ENCODE data around the gene CRABP2.

CRABP2 gene

GRCh38 chr1:156743367-156744302 lies 38.3 kb upstream of the CRABP2 start:
- no peak overlapping the region for H3K4me2 ChIP-seq (ENCODE audit: low read length)
- peaks cover 65% of the 10 kb centered on the region for H3K79me2 ChIP-seq (ENCODE audit: low read length)
- H3K27ac ChIP-seq (ENCODE audit: low read length): no peak overlapping the region
- no peaks in the 10 kb centered on the region for H3K27me3 ChIP-seq (ENCODE audit: low read depth, low read length)
- H2AFZ ChIP-seq (ENCODE audit: low read depth, low read length): no peak overlapping the region
- no peaks in the 10 kb centered on the region for H3K9me3 ChIP-seq (ENCODE audit: insufficient read depth, low read length)
- no peak overlapping the region for H3K9ac ChIP-seq (ENCODE audit: low read length)
- TF ChIP-seq CTCF (IDR thresholded peaks at IDR 0.05; ENCODE audit: low read depth, low read length): no peak
- no peak for TF ChIP-seq EZH2phosphoT487 (IDR thresholded peaks at IDR 0.05; ENCODE audit: low read depth)
- peaks cover 41% of the 10 kb centered on the region for H3K4me1 ChIP-seq (ENCODE audit: low read length)
- peaks cover 36% of the 10 kb centered on the region for H3K36me3 ChIP-seq (replicated peaks; ENCODE audit: low read depth, low read length)
- H4K20me1 ChIP-seq (ENCODE audit: insufficient read depth, low read length): peaks cover 30% of the 10 kb centered on the region
- no peak overlapping the region for H3K4me3 ChIP-seq (ENCODE audit: low read length)

GRCh38 chr1:156742801-156743200 lies 37.4 kb upstream of the CRABP2 start:
- Histone ChIP-seq H2AFZ (ENCODE audit: low read depth, low read length) (no peak overlapping the region), H3K9me3 (ENCODE audit: insufficient read depth, low read length) (no peaks in the 10 kb centered on the region), H3K4me3 (ENCODE audit: low read length) (no peak overlapping the region), H3K27me3 (ENCODE audit: low read depth, low read length) (no peaks in the 10 kb centered on the region), H3K27ac (ENCODE audit: low read length) (no peak overlapping the region), H3K36me3 (replicated peaks; ENCODE audit: low read depth, low read length) (peaks cover 42% of the 10 kb centered on the region), H4K20me1 (ENCODE audit: insufficient read depth, low read length) (peaks cover 22% of the 10 kb centered on the region), H3K79me2 (ENCODE audit: low read length) (peaks cover 60% of the 10 kb centered on the region), H3K4me1 (ENCODE audit: low read length) (peaks cover 32% of the 10 kb centered on the region), H3K9ac (ENCODE audit: low read length) (no peak overlapping the region), H3K4me2 (ENCODE audit: low read length) (no peak overlapping the region)
- no peak for TF ChIP-seq CTCF (IDR thresholded peaks at IDR 0.05; ENCODE audit: low read depth, low read length)
- TF ChIP-seq EZH2phosphoT487 (IDR thresholded peaks at IDR 0.05; ENCODE audit: low read depth): no peak

GRCh38 chr1:156742017-156742416 lies 36.6 kb upstream of the CRABP2 start:
- Histone ChIP-seq H4K20me1 (ENCODE audit: insufficient read depth, low read length) (peaks cover 16% of the 10 kb centered on the region), H3K9ac (ENCODE audit: low read length) (no peak overlapping the region), H3K4me3 (ENCODE audit: low read length) (peak overlapping the region; percentile 83; the same call in 1 of the 2 replicates), H3K4me2 (ENCODE audit: low read length) (peak overlapping the region; percentile 75), H3K36me3 (replicated peaks; ENCODE audit: low read depth, low read length) (peaks cover 49% of the 10 kb centered on the region), H3K4me1 (ENCODE audit: low read length) (peaks cover 26% of the 10 kb centered on the region), H3K27ac (ENCODE audit: low read length) (peak overlapping the region; percentile 81), H2AFZ (ENCODE audit: low read depth, low read length) (no peak overlapping the region), H3K9me3 (ENCODE audit: insufficient read depth, low read length) (no peaks in the 10 kb centered on the region), H3K79me2 (ENCODE audit: low read length) (peaks cover 53% of the 10 kb centered on the region), H3K27me3 (ENCODE audit: low read depth, low read length) (no peaks in the 10 kb centered on the region)
- TF ChIP-seq CTCF (IDR thresholded peaks at IDR 0.05; ENCODE audit: low read depth, low read length) (no peak), EZH2phosphoT487 (IDR thresholded peaks at IDR 0.05; ENCODE audit: low read depth) (no peak)

- H3K27ac ChIP-seq (ENCODE audit: low read length): peak overlapping the region; percentile 81
- H3K36me3 ChIP-seq (replicated peaks; ENCODE audit: low read depth, low read length): peaks cover 51% of the 10 kb centered on the region
- H3K79me2 ChIP-seq (ENCODE audit: low read length): peaks cover 48% of the 10 kb centered on the region
- peak overlapping the region; percentile 75 for H3K4me2 ChIP-seq (ENCODE audit: low read length)
- H4K20me1 ChIP-seq (ENCODE audit: insufficient read depth, low read length): peaks cover 13% of the 10 kb centered on the region
- H3K9me3 ChIP-seq (ENCODE audit: insufficient read depth, low read length): no peaks in the 10 kb centered on the region
- no peaks in the 10 kb centered on the region for H3K27me3 ChIP-seq (ENCODE audit: low read depth, low read length)
- H3K9ac ChIP-seq (ENCODE audit: low read length): peak overlapping the region; percentile 49
- peaks cover 21% of the 10 kb centered on the region for H3K4me1 ChIP-seq (ENCODE audit: low read length)
- no peak overlapping the region for H2AFZ ChIP-seq (ENCODE audit: low read depth, low read length)
- TF ChIP-seq EZH2phosphoT487 (IDR thresholded peaks at IDR 0.05; ENCODE audit: low read depth): no peak
- no peak for TF ChIP-seq CTCF (IDR thresholded peaks at IDR 0.05; ENCODE audit: low read depth, low read length)
- H3K4me3 ChIP-seq (ENCODE audit: low read length): peak overlapping the region; percentile 83
These were observed 36.1 kb upstream of the CRABP2 start for GRCh38 chr1:156741481-156741983.
